Hepatocyte (in vitro differentiated cells): ENCODE results near the gene ACIN1. TPM values are rescaled to one million over a fixed set of nuclear protein-coding genes. Genes with fewer than 3 reads are reported as not detected.

ENCODE experiments used
- DNase-seq: peaks from one replicate; pipeline ENCODE4 v3.0.0-alpha.2; 2016; ENCODE audit warnings: low spot score
- H2AFZ ChIP-seq: fragments of 200-600 bp; sonication (generic); 2 replicates; pipeline ENCODE4 v1.6.0; 2016; ENCODE audit warnings: antibody characterized with exemption, mild to moderate bottlenecking
- H3K27ac ChIP-seq: fragments of 200-600 bp; sonication (generic); 2 replicates; pipeline ENCODE4 v1.5.1; 2016; ENCODE audit warnings: mild to moderate bottlenecking
- H3K27me3 ChIP-seq: fragments of 200-600 bp; sonication (generic); 2 replicates; pipeline ENCODE4 v1.6.1; 2016
- H3K36me3 ChIP-seq: fragments of 200-600 bp; sonication (generic); replicated peaks from 2 replicates; pipeline ENCODE4 v1.5.1; 2016; ENCODE audit warnings: low read depth; ENCODE audit not compliant: insufficient read depth
- H3K4me1 ChIP-seq: fragments of 200-600 bp; sonication (generic); 2 replicates; pipeline ENCODE4 v1.5.1; 2016; ENCODE audit warnings: mild to moderate bottlenecking, moderate library complexity; ENCODE audit not compliant: insufficient read depth
- H3K4me2 ChIP-seq: fragments of 200-600 bp; sonication (generic); 2 replicates; pipeline ENCODE4 v1.6.0; 2016
- H3K4me3 ChIP-seq: fragments of 200-600 bp; sonication (generic); 2 replicates; pipeline ENCODE4 v1.5.1; 2016; ENCODE audit warnings: mild to moderate bottlenecking
- H3K79me2 ChIP-seq: fragments of 200-600 bp; sonication (generic); 2 replicates; pipeline ENCODE4 v1.6.0; 2017; ENCODE audit warnings: mild to moderate bottlenecking
- H3K9me2 ChIP-seq: fragments of 200-600 bp; sonication (generic); replicated peaks from 2 replicates; pipeline ENCODE4 v1.6.0; 2017; ENCODE audit warnings: mild to moderate bottlenecking; ENCODE audit not compliant: insufficient read depth
- H3K9me3 ChIP-seq: fragments of 200-600 bp; sonication (generic); 2 replicates; pipeline ENCODE4 v1.5.1; 2016; ENCODE audit warnings: low read depth, mild to moderate bottlenecking
- H4K20me1 ChIP-seq: fragments of 200-600 bp; sonication (generic); 2 replicates; pipeline ENCODE4 v1.6.0; 2016; ENCODE audit warnings: mild to moderate bottlenecking; ENCODE audit not compliant: insufficient read depth, poor library complexity, severe bottlenecking
- EZH2 ChIP-seq: fragments of 200-600 bp; sonication (generic); IDR thresholded peaks from 2 replicates; pipeline ENCODE4 v1.6.1; 2016; ENCODE audit warnings: antibody characterized with exemption, mild to moderate bottlenecking, borderline replicate concordance
- EZH2phosphoT487 ChIP-seq: fragments of 200-600 bp; sonication (generic); IDR thresholded peaks from one replicate; pipeline ENCODE4 v1.6.1; 2018; ENCODE audit warnings: antibody characterized with exemption, mild to moderate bottlenecking, low read depth, moderate library complexity; ENCODE audit not compliant: unreplicated experiment, severe bottlenecking
- WGBS: methylation state at CpG from one replicate; pipeline ENCODE4 v1.1.6; 2016; ENCODE audit warnings: low lambda C conversion rate; ENCODE audit errors: missing lambda C conversion rate; 5-methylcytosine and 5-hydroxymethylcytosine counted together
- polyA plus RNA-seq: library from polyadenylated mRNA; unstranded; fragments of >200 nt; fragmentation: Nextera tagmentation; extraction: Ambion mirVana; gene quantifications from 2 replicates; pipeline ENCODE4 v1.2.1, GENCODE V29; 2016
- total RNA-seq: library from RNA; depleted of rRNA; stranded (reverse); fragments of >200 nt; gene quantifications from 2 replicates; pipeline ENCODE4 v1.2.3, GENCODE V29; 2014
- TF ChIP-seq, protein P1 (sequence below): fragments of 200-600 bp; sonication (generic); IDR thresholded peaks from 2 replicates; pipeline ENCODE4 v1.5.1; 2016; ENCODE audit warnings: antibody characterized with exemption, mild to moderate bottlenecking; ENCODE audit not compliant: poor library complexity

Gene ACIN1, protein sequence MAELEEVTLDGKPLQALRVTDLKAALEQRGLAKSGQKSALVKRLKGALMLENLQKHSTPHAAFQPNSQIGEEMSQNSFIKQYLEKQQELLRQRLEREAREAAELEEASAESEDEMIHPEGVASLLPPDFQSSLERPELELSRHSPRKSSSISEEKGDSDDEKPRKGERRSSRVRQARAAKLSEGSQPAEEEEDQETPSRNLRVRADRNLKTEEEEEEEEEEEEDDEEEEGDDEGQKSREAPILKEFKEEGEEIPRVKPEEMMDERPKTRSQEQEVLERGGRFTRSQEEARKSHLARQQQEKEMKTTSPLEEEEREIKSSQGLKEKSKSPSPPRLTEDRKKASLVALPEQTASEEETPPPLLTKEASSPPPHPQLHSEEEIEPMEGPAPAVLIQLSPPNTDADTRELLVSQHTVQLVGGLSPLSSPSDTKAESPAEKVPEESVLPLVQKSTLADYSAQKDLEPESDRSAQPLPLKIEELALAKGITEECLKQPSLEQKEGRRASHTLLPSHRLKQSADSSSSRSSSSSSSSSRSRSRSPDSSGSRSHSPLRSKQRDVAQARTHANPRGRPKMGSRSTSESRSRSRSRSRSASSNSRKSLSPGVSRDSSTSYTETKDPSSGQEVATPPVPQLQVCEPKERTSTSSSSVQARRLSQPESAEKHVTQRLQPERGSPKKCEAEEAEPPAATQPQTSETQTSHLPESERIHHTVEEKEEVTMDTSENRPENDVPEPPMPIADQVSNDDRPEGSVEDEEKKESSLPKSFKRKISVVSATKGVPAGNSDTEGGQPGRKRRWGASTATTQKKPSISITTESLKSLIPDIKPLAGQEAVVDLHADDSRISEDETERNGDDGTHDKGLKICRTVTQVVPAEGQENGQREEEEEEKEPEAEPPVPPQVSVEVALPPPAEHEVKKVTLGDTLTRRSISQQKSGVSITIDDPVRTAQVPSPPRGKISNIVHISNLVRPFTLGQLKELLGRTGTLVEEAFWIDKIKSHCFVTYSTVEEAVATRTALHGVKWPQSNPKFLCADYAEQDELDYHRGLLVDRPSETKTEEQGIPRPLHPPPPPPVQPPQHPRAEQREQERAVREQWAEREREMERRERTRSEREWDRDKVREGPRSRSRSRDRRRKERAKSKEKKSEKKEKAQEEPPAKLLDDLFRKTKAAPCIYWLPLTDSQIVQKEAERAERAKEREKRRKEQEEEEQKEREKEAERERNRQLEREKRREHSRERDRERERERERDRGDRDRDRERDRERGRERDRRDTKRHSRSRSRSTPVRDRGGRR
- total RNA-seq (97.5 and 108 TPM in 2 replicates), polyA plus RNA-seq (44.3 and 49.2 TPM in 2 replicates)

DNA sequence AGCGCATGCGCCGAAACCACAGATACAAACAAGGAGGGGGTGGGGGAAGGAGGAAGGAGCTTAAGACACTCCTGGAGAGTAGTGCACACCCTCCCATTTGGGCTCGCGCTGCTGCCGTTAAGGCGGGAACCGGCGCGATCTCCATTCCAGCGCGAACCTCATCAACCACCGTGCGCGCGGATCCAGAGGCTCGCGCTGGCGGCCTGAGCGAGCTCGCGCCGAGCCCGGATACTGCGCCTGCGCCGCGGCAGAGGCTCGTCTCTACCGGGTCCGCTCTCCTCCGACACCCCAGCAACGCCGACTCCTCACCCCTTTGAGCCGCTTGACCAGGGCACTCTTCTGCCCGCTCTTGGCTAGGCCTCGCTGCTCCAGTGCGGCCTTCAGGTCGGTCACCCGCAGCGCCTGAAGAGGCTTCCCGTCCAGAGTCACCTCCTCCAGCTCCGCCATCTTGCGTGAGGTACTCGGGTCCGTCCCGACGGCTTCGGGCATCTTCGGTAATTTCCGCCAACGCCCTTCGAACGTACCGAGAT is at the start of gene ACIN1:
TSS of gene ACIN1 (minus strand) at position 471 of the 530 bp plus-strand sequence. CDS start at position 447, 24 bp downstream.
- Histone ChIP-seq H3K9me3 (no peaks in the 10 kb centered on the region), H4K20me1 (peaks cover 31% of the 10 kb centered on the region), H3K27me3 (no peaks in the 10 kb centered on the region), H3K79me2 (peaks cover 80% of the 10 kb centered on the region), H3K36me3 (no peaks in the 10 kb centered on the region), H3K9me2 (no peaks in the 10 kb centered on the region), H3K4me1 (peaks cover 18% of the 10 kb centered on the region), H2AFZ (peak within 1 kb of the TSS; percentile 13), H3K27ac (peak within 1 kb of the TSS; percentile 91), H3K4me2 (peak within 1 kb of the TSS; percentile 93), H3K4me3 (peak within 1 kb of the TSS; percentile 51)
- TF ChIP-seq EZH2 (no peak), EZH2phosphoT487 (no peak)
- TF ChIP-seq, protein P1, sequence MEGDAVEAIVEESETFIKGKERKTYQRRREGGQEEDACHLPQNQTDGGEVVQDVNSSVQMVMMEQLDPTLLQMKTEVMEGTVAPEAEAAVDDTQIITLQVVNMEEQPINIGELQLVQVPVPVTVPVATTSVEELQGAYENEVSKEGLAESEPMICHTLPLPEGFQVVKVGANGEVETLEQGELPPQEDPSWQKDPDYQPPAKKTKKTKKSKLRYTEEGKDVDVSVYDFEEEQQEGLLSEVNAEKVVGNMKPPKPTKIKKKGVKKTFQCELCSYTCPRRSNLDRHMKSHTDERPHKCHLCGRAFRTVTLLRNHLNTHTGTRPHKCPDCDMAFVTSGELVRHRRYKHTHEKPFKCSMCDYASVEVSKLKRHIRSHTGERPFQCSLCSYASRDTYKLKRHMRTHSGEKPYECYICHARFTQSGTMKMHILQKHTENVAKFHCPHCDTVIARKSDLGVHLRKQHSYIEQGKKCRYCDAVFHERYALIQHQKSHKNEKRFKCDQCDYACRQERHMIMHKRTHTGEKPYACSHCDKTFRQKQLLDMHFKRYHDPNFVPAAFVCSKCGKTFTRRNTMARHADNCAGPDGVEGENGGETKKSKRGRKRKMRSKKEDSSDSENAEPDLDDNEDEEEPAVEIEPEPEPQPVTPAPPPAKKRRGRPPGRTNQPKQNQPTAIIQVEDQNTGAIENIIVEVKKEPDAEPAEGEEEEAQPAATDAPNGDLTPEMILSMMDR, result no peak
- WGBS, result 2% methylated on average over 53 of the region's 55 CpGs
- DNase-seq, result peak; percentile 91

DNA sequence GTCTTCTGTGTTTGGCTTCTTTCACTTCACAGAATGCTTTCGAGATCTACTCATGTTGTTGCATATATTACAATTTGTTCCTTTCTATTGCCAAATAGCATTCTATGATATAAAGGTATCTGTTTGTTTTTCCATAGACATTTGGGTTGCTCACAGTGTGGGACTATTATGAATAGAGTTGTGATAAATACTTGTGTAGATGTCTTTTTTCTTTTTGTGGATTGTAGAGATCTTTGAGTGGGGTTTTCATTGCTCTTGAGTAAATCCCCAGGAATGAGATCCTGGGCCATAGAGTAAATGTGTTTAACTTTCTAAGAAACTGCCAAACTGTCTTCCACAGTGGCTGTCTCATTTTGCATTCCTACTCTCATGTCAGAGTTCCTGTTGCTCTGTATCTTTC is 49.0 kb upstream of the ACIN1 start:
- Histone ChIP-seq H4K20me1 (no peaks in the 10 kb centered on the region), H3K27me3 (no peaks in the 10 kb centered on the region), H3K9me3 (no peaks in the 10 kb centered on the region), H3K4me3 (no peak overlapping the region), H3K36me3 (no peaks in the 10 kb centered on the region), H3K27ac (peak overlapping the region; percentile 39), H3K4me2 (no peak overlapping the region), H3K9me2 (no peaks in the 10 kb centered on the region), H3K79me2 (no peaks in the 10 kb centered on the region), H3K4me1 (peaks cover 7% of the 10 kb centered on the region), H2AFZ (no peak overlapping the region)
- no peak for TF ChIP-seq EZH2
- TF ChIP-seq EZH2phosphoT487, result no peak
- no peak for DNase-seq
- 90% methylated on average over 1 of the region's 1 CpG for WGBS

DNA sequence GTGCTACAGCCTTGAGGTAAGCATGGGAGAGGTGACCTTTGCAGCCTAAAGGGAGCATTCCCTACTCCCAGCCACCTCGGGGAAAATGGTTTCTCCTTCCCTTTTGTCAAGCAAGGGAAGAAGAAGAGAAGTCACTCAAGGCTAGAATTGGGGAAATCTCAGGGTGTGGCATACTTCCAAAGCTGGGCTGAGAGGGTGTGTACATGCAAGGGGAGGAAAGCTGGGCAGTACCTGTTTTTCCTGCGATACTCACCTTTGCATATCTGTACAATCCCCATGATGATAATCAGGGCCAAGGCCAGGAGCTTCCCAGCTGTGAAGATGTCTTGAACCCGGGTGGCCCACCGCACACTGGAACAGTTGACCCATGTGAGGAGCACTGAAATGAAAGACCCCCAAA is 47.9 kb upstream of the ACIN1 start:
- Histone ChIP-seq H3K4me1 (peaks cover 11% of the 10 kb centered on the region), H3K4me3 (no peak overlapping the region), H3K9me3 (no peaks in the 10 kb centered on the region), H3K27ac (no peak overlapping the region), H3K9me2 (no peaks in the 10 kb centered on the region), H3K36me3 (no peaks in the 10 kb centered on the region), H3K4me2 (no peak overlapping the region), H3K27me3 (no peaks in the 10 kb centered on the region), H2AFZ (no peak overlapping the region), H3K79me2 (no peaks in the 10 kb centered on the region), H4K20me1 (no peaks in the 10 kb centered on the region)
- WGBS, result 95% methylated on average over 4 of the region's 4 CpGs
- no peak for DNase-seq
- TF ChIP-seq, protein P1, result no peak
- TF ChIP-seq EZH2 (no peak), EZH2phosphoT487 (no peak)
